Naive thymus-derived CD4-positive, alpha-beta T cell (primary cell): ENCODE results near the gene RHEB. TPM values are rescaled to one million over a fixed set of nuclear protein-coding genes. Genes with fewer than 3 reads are reported as not detected.
A peak's percentile ranks its signal among the peaks of the same experiment; 100 is the strongest.

Experiments used
- ATAC-seq: fragments of 150-1000 bp; cut with Tn5 transposase; 2 replicates; pipeline ENCODE4 v1.10.0; 2021; ENCODE audit warnings: mild to moderate bottlenecking, moderate library complexity
- CTCF ChIA-PET: fragments of 350-600 bp; sonication (Branson Sonifier 250); formaldehyde crosslinking; loops from one replicate; lab custom pipeline; 2021; ENCODE audit warnings: antibody characterized with exemption; lab: Charles Lee
- POLR2A ChIA-PET: fragments of 350-600 bp; sonication (Branson Sonifier 250); formaldehyde crosslinking; loops from one replicate; lab custom pipeline; 2021; ENCODE audit warnings: antibody characterized with exemption, inconsistent platforms; lab: Charles Lee
- DNase-seq, 9 donors: peaks; one replicate each; pipeline versions ENCODE4 v3.0.0 to v3.0.0-alpha.2; 2020 to 2022; ENCODE audit warnings: mixed read lengths in 1 of 9
- H3K27ac ChIP-seq: one replicate; pipeline ENCODE4 v1.7.0; 2013; ENCODE audit warnings: mild to moderate bottlenecking, low read depth, low read length, moderate library complexity
- H3K27me3 ChIP-seq, 2 donors: one replicate each; pipeline ENCODE4 v1.7.0; 2013; ENCODE audit warnings: low read length in 2 of 2, mild to moderate bottlenecking in 2 of 2, moderate library complexity in 2 of 2; ENCODE audit not compliant: control insufficient read depth in 2 of 2, insufficient read depth in 2 of 2
- H3K36me3 ChIP-seq, 3 experiments: 1 replicate in 2 of 3; 2 replicates in 1 of 3; pipeline ENCODE4 v1.7.0; 2013; ENCODE audit warnings: low read length in 3 of 3, mild to moderate bottlenecking in 3 of 3, moderate library complexity in 1 of 3; ENCODE audit not compliant: insufficient read depth in 3 of 3, control insufficient read depth in 2 of 3
- H3K4me1 ChIP-seq, 2 donors: one replicate each; pipeline ENCODE4 v1.7.0; 2013; ENCODE audit warnings: low read length in 2 of 2, mild to moderate bottlenecking in 2 of 2, moderate library complexity in 1 of 2; ENCODE audit not compliant: control insufficient read depth in 2 of 2, insufficient read depth in 2 of 2
- H3K4me3 ChIP-seq: 2 replicates; pipeline ENCODE4 v1.7.0; 2013; ENCODE audit warnings: mild to moderate bottlenecking, low read length
- H3K9me3 ChIP-seq, 3 experiments: 1 replicate in 2 of 3; 2 replicates in 1 of 3; pipeline ENCODE4 v1.7.0; 2013; ENCODE audit warnings: low read length in 3 of 3; ENCODE audit not compliant: control insufficient read depth in 2 of 3
- H3K27ac Mint-ChIP-seq, 9 donors: one replicate each; pipeline ENCODE4 v1.8.0; 2020 to 2022; ENCODE audit warnings: mixed read lengths in 9 of 9, mild to moderate bottlenecking in 8 of 9, moderate library complexity in 5 of 9, inconsistent platforms in 2 of 9
- H3K27me3 Mint-ChIP-seq, 5 donors: one replicate each; pipeline ENCODE4 v1.8.0; 2021 to 2022; ENCODE audit warnings: mixed read lengths in 5 of 5, mild to moderate bottlenecking in 1 of 5
- H3K36me3 Mint-ChIP-seq, 5 donors: one replicate each; pipeline ENCODE4 v1.8.0; 2020 to 2022; ENCODE audit warnings: mixed read lengths in 5 of 5, mild to moderate bottlenecking in 3 of 5, inconsistent platforms in 1 of 5
- H3K4me1 Mint-ChIP-seq, 7 donors: one replicate each; pipeline ENCODE4 v1.8.0; 2020 to 2022; ENCODE audit warnings: mixed read lengths in 7 of 7, mild to moderate bottlenecking in 3 of 7, inconsistent platforms in 1 of 7
- H3K4me3 Mint-ChIP-seq, 10 donors: one replicate each; pipeline ENCODE4 v1.8.0; 2020 to 2022; ENCODE audit warnings: mild to moderate bottlenecking in 10 of 10, mixed read lengths in 10 of 10, moderate library complexity in 6 of 10, inconsistent platforms in 2 of 10
- H3K9me3 Mint-ChIP-seq, 11 donors: one replicate each; pipeline ENCODE4 v1.8.0; 2020 to 2022; ENCODE audit warnings: mixed read lengths in 11 of 11, mild to moderate bottlenecking in 4 of 11, inconsistent platforms in 1 of 11, moderate library complexity in 1 of 11
- intact Hi-C, 2 donors: fragments of 100-400 bp; cut with micrococcal nuclease; formaldehyde crosslinking; loops; one replicate each; pipeline ENCODE4 v1.15.1; 2023
- polyA plus RNA-seq, 2 donors: library from polyadenylated mRNA; unstranded; fragments of 300-500 nt; fragmentation: Illumina TruSeq; gene quantifications; one replicate each; pipeline ENCODE4 v1.2.3, GENCODE V29; 2021
- total RNA-seq, 6 experiments: library from RNA in 5 of 6; stranded (reverse) in 5 of 6; gene quantifications; 1 replicate in 5 of 6; 2 replicates in 1 of 6; pipeline ENCODE4 v1.2.3 and lab custom pipeline; 2021 to 2026

RHEB gene
- total and polyA plus RNA-seq, 7 experiments from 2014 or later: 31.2 to 62.6 (median 50.8) TPM

DNA sequence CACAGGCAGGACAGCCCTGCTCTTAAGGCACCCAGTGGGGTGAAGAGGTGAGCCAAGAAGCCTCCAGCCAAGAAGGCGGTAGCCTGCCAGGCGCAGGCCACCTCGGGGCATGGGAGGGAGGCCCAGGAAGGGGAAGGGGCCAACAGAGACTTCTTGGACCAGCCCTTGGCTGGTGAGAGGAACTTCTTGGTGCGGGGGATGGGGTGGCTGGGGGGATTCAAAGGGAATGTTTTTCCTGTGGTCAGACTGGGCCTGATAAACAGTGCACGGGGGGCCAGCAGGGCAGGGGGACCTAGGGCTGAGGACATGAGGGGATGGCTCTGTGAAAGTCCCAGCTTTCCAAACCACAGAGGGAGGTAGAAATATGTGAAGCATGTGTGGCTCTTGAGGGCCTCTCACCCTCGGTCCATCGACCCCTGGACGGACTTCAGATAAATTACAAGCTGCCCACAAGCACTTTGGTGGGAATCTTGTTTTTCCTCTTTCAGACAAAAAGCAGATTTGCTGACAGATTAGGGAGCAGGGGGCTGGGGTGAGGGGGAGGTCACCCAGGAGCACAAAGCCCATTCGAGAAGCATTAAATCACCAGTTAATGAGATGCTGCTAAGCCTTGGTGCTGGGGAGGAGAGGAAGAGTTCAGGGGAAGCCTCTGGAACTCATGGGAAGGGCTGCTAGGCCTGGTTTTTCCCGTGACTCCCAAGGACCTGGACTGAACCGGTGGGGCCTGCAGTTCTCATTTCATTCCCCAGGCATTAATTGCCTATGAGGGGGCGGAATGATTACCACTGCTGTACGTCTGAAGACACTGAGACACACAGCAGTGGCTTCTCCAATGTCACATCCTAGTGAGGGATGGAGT lies 91.1 kb downstream of the RHEB start:
- H3K27me3 Mint-ChIP-seq: peaks cover 0 to 11% (median 0%) of the 10 kb centered on the region in 5 donors
- H3K4me1 Mint-ChIP-seq: peaks cover 30 to 75% (median 62%) of the 10 kb centered on the region in 7 donors
- Histone ChIP-seq H3K4me3 (peak overlapping the region; percentile 29), H3K4me1 (peaks cover 58 to 72% of the 10 kb centered on the region in 2 donors), H3K27me3 (no peaks in the 10 kb centered on the region), H3K27ac (peak overlapping the region; percentile 57), H3K36me3 (no peaks in the 10 kb centered on the region), H3K9me3 (no peaks in the 10 kb centered on the region)
- H3K27ac Mint-ChIP-seq: peak overlapping the region; percentile 80 to 95 (median 92)
- CTCF ChIA-PET: interaction anchor here (0.6 to 1.0 kb wide), 3 partner anchors 20 to 31 kb away, joined by 3 to 7 read pairs (median 3); no protein-coding TSS in a partner anchor
- no peaks in the 10 kb centered on the region for H3K36me3 Mint-ChIP-seq
- no peak for DNase-seq
- intact Hi-C loops: loop anchor here in 1 of 2 donors (2.0 kb wide), 1 partner anchor 14 kb away; no protein-coding TSS in a partner anchor
- peak overlapping the region; percentile 9 to 78 (median 71) for H3K4me3 Mint-ChIP-seq
- ATAC-seq: no peak
- POLR2A ChIA-PET: interaction anchor here (0.7 to 2.0 kb wide), 2 partner anchors 15 to 62 kb away, joined by 3 to 11 read pairs; no protein-coding TSS in a partner anchor
- no peaks in the 10 kb centered on the region for H3K9me3 Mint-ChIP-seq

DNA sequence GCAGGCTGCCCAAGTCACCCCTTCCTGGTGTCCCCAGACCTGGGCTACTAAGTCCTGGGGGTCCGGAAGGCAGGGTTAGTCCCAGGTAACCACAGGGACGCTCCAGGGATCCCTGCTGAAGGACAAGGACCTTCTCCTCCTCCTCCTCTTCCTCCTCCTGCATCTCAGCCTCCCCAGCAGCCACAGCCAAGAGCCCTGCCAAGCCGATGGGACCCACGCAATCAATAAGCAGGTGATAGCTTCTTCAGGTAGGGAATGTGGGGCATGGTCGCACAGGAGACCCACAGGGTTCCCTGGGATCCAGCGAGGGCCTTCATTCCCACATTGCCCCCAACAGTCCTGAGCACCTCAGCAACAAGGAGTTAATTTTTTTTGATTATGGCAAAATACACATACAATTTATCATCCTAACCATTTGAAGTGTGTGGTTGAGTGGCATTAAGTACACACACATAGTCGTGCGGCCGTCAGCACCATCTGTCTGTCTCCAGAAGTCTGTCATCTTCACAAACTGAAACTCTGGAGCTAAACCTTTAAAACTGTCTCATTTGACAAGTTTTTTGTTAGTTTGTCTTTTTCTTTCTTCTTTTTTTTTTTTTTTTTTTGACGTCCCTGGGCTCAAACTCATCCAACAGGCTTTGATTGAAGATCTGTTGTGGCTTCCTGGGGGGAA lies 91.9 kb downstream of the RHEB start:
- CTCF ChIA-PET: interaction anchor here (0.6 to 1.0 kb wide), 3 partner anchors 21 to 32 kb away, joined by 3 to 7 read pairs (median 3); no protein-coding TSS in a partner anchor
- peak overlapping the region in 9 of 10 donors; percentile 41 to 78 (median 69) for H3K4me3 Mint-ChIP-seq
- peaks cover 0 to 11% (median 0%) of the 10 kb centered on the region in 5 donors for H3K27me3 Mint-ChIP-seq
- no peaks in the 10 kb centered on the region for H3K36me3 Mint-ChIP-seq
- ATAC-seq: no peak
- H3K27ac Mint-ChIP-seq: peak overlapping the region in 8 of 9 donors; percentile 87 to 95 (median 93)
- H3K36me3 ChIP-seq: no peaks in the 10 kb centered on the region
- peak in 1 of 9 donors; percentile 15 for DNase-seq
- no peaks in the 10 kb centered on the region for H3K9me3 Mint-ChIP-seq
- POLR2A ChIA-PET: interaction anchor here (0.7 kb wide), 1 partner anchor 61 kb away, joined by 3 read pairs; no protein-coding TSS in a partner anchor
- intact Hi-C loops: loop anchor here in 1 of 2 donors (2.0 kb wide), 1 partner anchor 13 kb away; no protein-coding TSS in a partner anchor
- H3K9me3 ChIP-seq: no peaks in the 10 kb centered on the region
- H3K4me1 Mint-ChIP-seq: peaks cover 26 to 68% (median 54%) of the 10 kb centered on the region in 7 donors
- peak overlapping the region; percentile 57 for H3K27ac ChIP-seq
- H3K4me1 ChIP-seq: peaks cover 51 to 64% of the 10 kb centered on the region in 2 donors
- H3K27me3 ChIP-seq: no peaks in the 10 kb centered on the region
- H3K4me3 ChIP-seq: no peak overlapping the region

DNA sequence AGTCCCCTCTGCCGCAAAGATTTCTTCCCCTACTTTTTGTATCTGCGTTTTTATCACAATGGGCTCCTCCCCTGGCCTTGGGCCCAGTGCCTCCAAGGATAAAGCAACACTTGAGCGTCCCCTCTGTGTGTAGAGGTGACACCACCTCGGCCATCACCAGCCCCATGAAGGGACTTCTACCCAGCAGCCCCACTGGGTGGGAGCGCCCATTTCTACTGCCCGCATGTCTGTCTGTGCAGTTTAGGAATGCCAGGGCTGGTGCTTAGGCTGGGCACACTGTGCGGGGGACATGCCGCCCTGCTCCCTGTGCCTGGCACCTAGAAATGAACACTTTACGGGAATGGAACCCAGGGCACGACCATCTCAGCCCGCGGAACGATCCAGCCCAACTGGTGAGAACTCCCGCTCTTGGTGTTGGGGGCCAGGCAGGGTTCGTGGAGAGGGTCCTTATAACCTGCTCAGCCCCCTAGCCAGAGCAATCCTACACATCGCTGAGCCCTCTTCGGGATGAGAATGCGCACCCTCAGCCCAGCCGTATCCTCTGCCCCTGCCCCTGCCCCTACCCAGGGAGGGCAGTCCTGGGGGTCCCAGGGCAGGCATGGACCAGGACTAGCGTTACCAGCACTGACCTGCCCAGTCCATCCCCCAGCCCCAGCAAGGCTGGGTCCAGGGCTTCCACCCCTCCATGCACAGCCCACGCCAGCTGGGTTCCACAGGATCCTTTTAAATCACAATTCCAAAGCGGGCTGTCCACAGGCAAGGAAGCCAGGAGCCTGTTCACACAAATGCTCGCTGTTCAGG lies 92.6 kb downstream of the RHEB start:
- peaks cover 0 to 14% (median 0%) of the 10 kb centered on the region in 5 donors for H3K27me3 Mint-ChIP-seq
- CTCF ChIA-PET: interaction anchor here (0.7 kb wide), 1 partner anchor 21 kb away, joined by 3 read pairs; no protein-coding TSS in a partner anchor
- H3K27me3 ChIP-seq: no peaks in the 10 kb centered on the region
- H3K27ac ChIP-seq: no peak overlapping the region
- intact Hi-C loops: no loop called here
- H3K36me3 Mint-ChIP-seq: no peaks in the 10 kb centered on the region
- H3K36me3 ChIP-seq: no peaks in the 10 kb centered on the region
- no peaks in the 10 kb centered on the region for H3K9me3 ChIP-seq
- POLR2A ChIA-PET: no interaction called here
- no peak for ATAC-seq
- peaks cover 0 to under 1% (median 0%) of the 10 kb centered on the region in 11 donors for H3K9me3 Mint-ChIP-seq
- H3K4me3 ChIP-seq: no peak overlapping the region
- peak overlapping the region in 6 of 9 donors; percentile 88 to 95 (median 94) for H3K27ac Mint-ChIP-seq
- peak overlapping the region in 3 of 10 donors; percentile 58 to 78 (median 75) for H3K4me3 Mint-ChIP-seq
- DNase-seq: no peak
- H3K4me1 Mint-ChIP-seq: peaks cover 25 to 62% (median 49%) of the 10 kb centered on the region in 7 donors
- peaks cover 44 to 57% of the 10 kb centered on the region in 2 donors for H3K4me1 ChIP-seq

DNA sequence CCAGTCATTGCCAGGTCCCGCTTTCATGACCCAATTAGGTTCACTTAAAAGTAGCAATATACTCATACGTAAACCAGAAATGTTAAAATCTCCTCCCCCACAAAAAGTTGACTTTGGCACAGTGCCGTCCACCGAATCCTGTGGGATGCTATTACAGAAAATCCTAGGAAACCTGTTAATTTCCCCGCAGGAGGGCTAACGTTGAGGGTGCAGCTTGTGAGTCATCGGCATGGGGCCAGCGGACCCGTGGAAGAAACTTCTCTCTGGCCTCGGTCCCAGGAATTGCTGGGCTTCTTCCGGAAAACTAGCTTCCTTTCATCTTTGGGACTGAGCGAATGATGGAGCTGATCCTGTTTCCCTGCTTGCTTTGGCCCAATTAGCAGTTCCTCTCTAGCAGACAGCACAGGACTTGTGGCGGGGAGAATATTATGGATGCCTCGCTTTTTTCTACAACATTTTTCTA lies 93.2 kb downstream of the RHEB start:
- POLR2A ChIA-PET: no interaction called here
- Histone ChIP-seq H3K36me3 (no peaks in the 10 kb centered on the region), H3K27me3 (no peaks in the 10 kb centered on the region), H3K4me1 (peaks cover 41 to 51% of the 10 kb centered on the region in 2 donors), H3K9me3 (no peaks in the 10 kb centered on the region), H3K4me3 (no peak overlapping the region), H3K27ac (no peak overlapping the region)
- intact Hi-C loops: no loop called here
- CTCF ChIA-PET: interaction anchor here (0.7 kb wide), 1 partner anchor 22 kb away, joined by 3 read pairs; no protein-coding TSS in a partner anchor
- Mint-ChIP-seq H3K27me3 (peaks cover 0 to 21% (median 0%) of the 10 kb centered on the region in 5 donors), H3K9me3 (peaks cover 0 to 6% (median 0%) of the 10 kb centered on the region in 11 donors), H3K4me3 (peak overlapping the region in 2 of 10 donors; percentile 19 to 41), H3K27ac (peak overlapping the region in 2 of 9 donors; percentile 69 to 70), H3K4me1 (peaks cover 25 to 59% (median 47%) of the 10 kb centered on the region in 7 donors), H3K36me3 (peaks cover 0 to 5% (median 0%) of the 10 kb centered on the region in 5 donors)
- ATAC-seq (no peak), DNase-seq (no peak)

DNA sequence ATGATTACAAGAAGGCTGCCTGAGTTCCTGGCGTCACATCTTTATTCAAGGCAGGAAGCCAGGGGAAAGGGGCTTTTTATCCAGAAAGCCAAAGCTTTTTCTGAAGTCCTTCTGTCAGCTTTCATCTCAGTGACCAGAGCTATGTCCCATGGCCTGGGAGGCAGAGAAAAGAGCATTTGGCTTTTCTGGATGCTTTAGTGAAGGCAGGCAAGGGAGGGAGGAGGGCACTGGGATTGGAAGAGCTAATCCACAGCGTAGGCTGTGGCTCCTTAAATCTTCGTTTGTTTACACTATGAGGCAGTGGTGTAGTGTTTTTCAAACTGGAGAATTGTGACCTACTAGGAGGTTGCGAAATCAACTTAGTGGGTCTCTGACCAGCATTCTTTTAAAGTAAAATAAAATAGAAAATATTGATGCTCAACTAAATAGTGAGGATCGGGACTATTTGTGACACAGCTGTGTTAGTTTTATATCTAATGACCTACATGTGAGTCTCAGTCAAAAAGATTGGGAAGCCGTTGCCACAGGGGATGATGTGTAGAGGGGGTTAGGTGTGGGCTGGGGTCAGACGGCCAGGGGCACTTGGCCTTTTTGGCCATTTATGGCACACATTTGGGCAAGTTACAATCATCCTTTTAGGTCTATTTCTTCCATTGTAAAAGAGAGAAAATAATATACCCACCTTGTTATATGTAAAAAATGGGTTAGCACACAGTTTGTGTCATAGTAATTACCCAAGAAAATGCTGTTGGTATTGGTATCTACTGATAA lies 93.8 kb downstream of the RHEB start:
- H3K36me3 ChIP-seq: no peaks in the 10 kb centered on the region
- CTCF ChIA-PET: interaction anchor here (1.0 to 1.1 kb wide), 2 partner anchors 21 to 23 kb away, joined by 3 to 4 read pairs; no protein-coding TSS in a partner anchor
- H3K4me3 Mint-ChIP-seq: no peak overlapping the region

More for the DNA sequence above, 93.8 kb downstream of the RHEB start:
- peaks cover 0 to 5% (median 0%) of the 10 kb centered on the region in 5 donors for H3K36me3 Mint-ChIP-seq
- no peaks in the 10 kb centered on the region for H3K27me3 ChIP-seq
- no peaks in the 10 kb centered on the region for H3K9me3 ChIP-seq
- peaks cover 0 to 23% (median 0%) of the 10 kb centered on the region in 5 donors for H3K27me3 Mint-ChIP-seq
- H3K27ac Mint-ChIP-seq: no peak overlapping the region
- ATAC-seq: no peak
- no peak overlapping the region for H3K4me3 ChIP-seq
- peaks cover 21 to 53% (median 40%) of the 10 kb centered on the region in 7 donors for H3K4me1 Mint-ChIP-seq
- DNase-seq: no peak
- POLR2A ChIA-PET: no interaction called here
- peaks cover 37 to 44% of the 10 kb centered on the region in 2 donors for H3K4me1 ChIP-seq
- intact Hi-C loops: no loop called here
- H3K9me3 Mint-ChIP-seq: peaks cover 0 to 6% (median 0%) of the 10 kb centered on the region in 11 donors
- H3K27ac ChIP-seq: no peak overlapping the region
